Erythroblast (primary cell): Measurements from ENCODE around the gene HOXB1.

Experiments
- GATA1 ChIP-seq: IDR thresholded peaks from 2 replicates; pipeline ENCODE4 v1.6.1; 2011; ENCODE audit warnings: low read depth, mild to moderate bottlenecking, control low read depth, low read length, moderate library complexity
- POLR2A ChIP-seq: IDR thresholded peaks from 2 replicates; pipeline ENCODE4 v1.6.1; 2011; ENCODE audit warnings: mild to moderate bottlenecking, low read length

DNA sequence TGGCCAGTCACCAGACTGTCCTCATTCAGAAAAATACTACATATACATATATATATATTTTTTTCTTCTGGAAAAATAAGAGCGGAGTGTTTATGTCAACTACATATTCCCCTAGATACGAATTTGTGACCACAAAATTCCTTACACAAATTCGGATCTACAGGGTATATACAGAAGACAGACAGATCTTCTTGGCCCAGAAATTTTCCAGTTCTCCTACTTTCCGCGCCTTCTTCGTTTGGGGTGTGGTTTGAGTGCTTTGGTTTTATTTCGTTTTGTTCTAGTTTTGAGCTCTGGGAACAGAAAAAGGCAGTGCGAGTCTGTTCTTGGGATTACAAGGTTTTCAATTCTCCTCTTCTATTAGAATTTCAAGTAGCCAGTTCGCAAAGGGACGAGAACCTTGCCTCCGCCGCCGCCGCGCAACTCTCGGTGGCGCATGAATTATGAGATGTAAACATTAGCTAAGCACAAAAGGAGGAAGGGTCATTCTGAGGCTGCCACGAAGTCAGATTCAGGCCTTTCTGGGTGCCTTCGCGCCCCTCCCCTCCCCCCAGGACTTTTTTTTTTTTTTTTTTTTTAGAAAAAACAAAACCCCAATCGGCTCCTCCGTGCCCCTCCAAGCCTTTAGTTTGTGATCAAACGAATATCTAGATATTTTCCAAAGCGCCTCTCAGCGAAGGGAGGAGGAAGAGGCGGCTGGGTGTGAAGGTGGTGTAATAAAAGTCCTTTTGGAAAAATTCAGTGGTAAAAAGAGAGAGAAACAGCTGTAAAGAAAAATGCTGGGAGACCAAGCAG lies 49.1 kb upstream of the HOXB1 start:
- no peak for TF ChIP-seq POLR2A
- TF ChIP-seq GATA1: no peak
